Stimulated activated CD4-positive, alpha-beta T cell treated with anti-CD3 and anti-CD28 coated beads, Interleukin-15, amount 100 ng/mL, for 48 hours (primary cell): ENCODE measurements around the gene ADARB1.
"Not testable (repeated sequence)": the region's sequence is repeated elsewhere in the genome, so short reads cannot be mapped to it uniquely, and the experiment has no call there.

ENCODE experiments used
- DNase-seq, 2 donors: peaks; one replicate each; pipeline ENCODE4 v3.0.0-alpha.2; 2020; ENCODE audit warnings: low read depth in 2 of 2

ADARB1 gene

GRCh38 chr21:45117314-45117713 is 42.9 kb downstream of the ADARB1 start:
- no peak for DNase-seq

GRCh38 chr21:45118099-45118498 is 43.7 kb downstream of the ADARB1 start:
- no peak for DNase-seq

GRCh38 chr21:45119812-45120211 is 45.4 kb downstream of the ADARB1 start:
- DNase-seq, result no peak

- no peak for DNase-seq
Measured at GRCh38 chr21:45120975-45121374, 46.6 kb downstream of the ADARB1 start.

- DNase-seq, result no peak
Measured at GRCh38 chr21:45122030-45122429, 47.6 kb downstream of the ADARB1 start.

GRCh38 chr21:45122432-45123132 is 48.2 kb downstream of the ADARB1 start:
- DNase-seq, result no peak

GRCh38 chr21:45123440-45123839 is 49.1 kb downstream of the ADARB1 start:
- DNase-seq, result no peak

GRCh38 chr21:45124596-45124995 is 50.2 kb downstream of the ADARB1 start:
- no peak for DNase-seq

- no peak for DNase-seq
Measured at GRCh38 chr21:45125357-45125756, 51.0 kb downstream of the ADARB1 start.

GRCh38 chr21:45126204-45126626 is 51.8 kb downstream of the ADARB1 start:
- DNase-seq, result no peak

- no peak for DNase-seq
Measured at GRCh38 chr21:45126983-45127382, 52.6 kb downstream of the ADARB1 start.

GRCh38 chr21:45127937-45128336 is 53.6 kb downstream of the ADARB1 start:
- DNase-seq, result no peak

- DNase-seq, result peak; percentile 47 to 60
Measured at GRCh38 chr21:45128613-45129188, 54.3 kb downstream of the ADARB1 start.

- DNase-seq, result no peak
Measured at GRCh38 chr21:45129189-45129923, 55.0 kb downstream of the ADARB1 start.

- no peak for DNase-seq
Measured at GRCh38 chr21:45130324-45130774, 56.0 kb downstream of the ADARB1 start.

- no peak for DNase-seq
Measured at GRCh38 chr21:45131537-45131999, 57.2 kb downstream of the ADARB1 start.

- DNase-seq, result no peak
Measured at GRCh38 chr21:45132841-45133573, 58.6 kb downstream of the ADARB1 start.

- DNase-seq, result not testable (repeated sequence)
Measured at GRCh38 chr21:45133574-45134278, 59.3 kb downstream of the ADARB1 start.

GRCh38 chr21:45134279-45135076 is 60.1 kb downstream of the ADARB1 start:
- no peak for DNase-seq

GRCh38 chr21:45135122-45135521 is 60.7 kb downstream of the ADARB1 start:
- DNase-seq, result no peak

GRCh38 chr21:45135868-45136267 is 61.5 kb downstream of the ADARB1 start:
- no peak for DNase-seq
